ENCODE data around the gene FTO.
"Not testable (repeated sequence)": the region's sequence is repeated elsewhere in the genome, so short reads cannot be mapped to it uniquely, and the experiment has no call there.

- TF ChIP-seq CTCF, POLR2A (IDR thresholded peaks at IDR 0.05): not testable (repeated sequence)
Observed at GRCh38 chr16:53685334-53685733, 18.6 kb upstream of the FTO start.

Measured in adrenal gland (tissue), 5 donors.